Astrocyte (in vitro differentiated cells and primary cell): ENCODE results near the gene ABCA3.

ENCODE experiments used
- CTCF ChIP-seq: IDR thresholded peaks from 2 replicates; pipeline ENCODE4 v1.5.1; 2011; ENCODE audit warnings: low read depth, mild to moderate bottlenecking, inconsistent platforms, low read length, moderate library complexity; ENCODE audit not compliant: insufficient read depth
- EZH2 ChIP-seq: IDR thresholded peaks from 2 replicates; pipeline ENCODE4 v1.6.1; 2012; ENCODE audit warnings: mild to moderate bottlenecking, low read length, inconsistent platforms; ENCODE audit not compliant: insufficient read depth

- TF ChIP-seq CTCF, result no peak
- peak; percentile 89 for TF ChIP-seq EZH2
Observed at GRCh38 chr16:2339521-2340484, 725 bp downstream of the ABCA3 start.
